Measurements from ENCODE around the gene MRPL40.

MRPL40 gene

DNA sequence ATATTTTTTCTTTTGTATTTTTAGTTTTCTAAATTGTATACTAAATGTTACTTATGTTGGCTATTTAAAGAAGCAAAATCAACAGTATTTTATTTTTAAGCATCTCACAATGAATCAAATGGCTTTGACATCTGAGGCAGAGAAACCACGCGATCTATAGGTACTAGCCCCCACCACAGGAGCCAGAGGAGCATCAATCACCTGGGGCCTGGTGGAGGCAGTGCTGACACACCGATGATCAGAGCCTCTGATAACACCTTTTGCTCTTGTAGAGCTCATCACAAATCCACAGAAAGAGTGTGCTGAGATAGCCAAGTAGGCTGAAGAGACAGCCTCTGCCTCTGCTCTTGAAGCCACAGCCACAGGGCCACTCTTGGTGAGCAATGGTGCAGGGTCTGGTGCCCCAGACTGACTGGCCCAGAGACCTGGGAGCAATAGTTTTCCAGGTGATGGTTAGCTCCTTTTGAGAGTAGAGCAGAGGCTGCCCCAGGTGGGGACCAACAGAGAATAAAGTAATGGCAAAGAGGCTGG, 26.0 kb upstream of the MRPL40 start:
- Histone ChIP-seq H3K27ac (ENCODE audit: low read depth in 2 of 2, low read length in 2 of 2) (no peak overlapping the region), H3K4me1 (ENCODE audit: control insufficient read depth in 2 of 2, insufficient read depth in 2 of 2, low read length in 2 of 2) (no peaks in the 10 kb centered on the region), H3K27me3 (ENCODE audit: control insufficient read depth in 2 of 2, insufficient read depth in 2 of 2, low read length in 2 of 2) (no peaks in the 10 kb centered on the region), H3K36me3 (ENCODE audit: control insufficient read depth in 2 of 2, insufficient read depth in 2 of 2, low read length in 2 of 2) (peaks cover 53 to 56% of the 10 kb centered on the region in 2 donors), H3K4me3 (ENCODE audit: low read length in 2 of 2) (no peak overlapping the region), H3K9me3 (ENCODE audit: control insufficient read depth in 2 of 2, low read length in 2 of 2) (no peaks in the 10 kb centered on the region), H3K9ac (ENCODE audit: low read depth in 1 of 2, low read length in 2 of 2) (no peak overlapping the region)

DNA sequence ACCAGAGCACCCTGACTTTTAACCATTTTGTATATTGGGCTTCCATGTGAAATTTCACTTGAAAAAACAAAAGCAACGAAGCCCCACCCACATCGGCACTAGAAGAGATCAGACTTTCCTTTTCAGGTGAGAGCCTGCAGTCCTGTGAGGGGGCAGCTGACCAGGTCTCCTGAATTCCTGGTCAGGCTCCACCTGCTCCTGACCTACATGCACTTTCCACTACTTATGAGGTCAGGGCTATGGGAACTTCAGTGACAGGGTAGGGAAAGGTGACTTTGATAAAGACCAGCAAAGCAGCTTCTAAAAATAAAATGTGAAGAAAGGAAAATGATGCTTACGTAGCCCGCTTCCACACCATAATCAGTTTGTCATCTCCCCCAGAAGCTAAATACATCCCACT, 25.5 kb upstream of the MRPL40 start:
- Histone ChIP-seq H3K9ac (ENCODE audit: low read depth in 1 of 2, low read length in 2 of 2) (no peak overlapping the region), H3K27ac (ENCODE audit: low read depth in 2 of 2, low read length in 2 of 2) (no peak overlapping the region), H3K36me3 (ENCODE audit: control insufficient read depth in 2 of 2, insufficient read depth in 2 of 2, low read length in 2 of 2) (peaks cover 48 to 54% of the 10 kb centered on the region in 2 donors), H3K27me3 (ENCODE audit: control insufficient read depth in 2 of 2, insufficient read depth in 2 of 2, low read length in 2 of 2) (no peaks in the 10 kb centered on the region), H3K9me3 (ENCODE audit: control insufficient read depth in 2 of 2, low read length in 2 of 2) (no peaks in the 10 kb centered on the region), H3K4me1 (ENCODE audit: control insufficient read depth in 2 of 2, insufficient read depth in 2 of 2, low read length in 2 of 2) (no peaks in the 10 kb centered on the region), H3K4me3 (ENCODE audit: low read length in 2 of 2) (no peak overlapping the region)

DNA sequence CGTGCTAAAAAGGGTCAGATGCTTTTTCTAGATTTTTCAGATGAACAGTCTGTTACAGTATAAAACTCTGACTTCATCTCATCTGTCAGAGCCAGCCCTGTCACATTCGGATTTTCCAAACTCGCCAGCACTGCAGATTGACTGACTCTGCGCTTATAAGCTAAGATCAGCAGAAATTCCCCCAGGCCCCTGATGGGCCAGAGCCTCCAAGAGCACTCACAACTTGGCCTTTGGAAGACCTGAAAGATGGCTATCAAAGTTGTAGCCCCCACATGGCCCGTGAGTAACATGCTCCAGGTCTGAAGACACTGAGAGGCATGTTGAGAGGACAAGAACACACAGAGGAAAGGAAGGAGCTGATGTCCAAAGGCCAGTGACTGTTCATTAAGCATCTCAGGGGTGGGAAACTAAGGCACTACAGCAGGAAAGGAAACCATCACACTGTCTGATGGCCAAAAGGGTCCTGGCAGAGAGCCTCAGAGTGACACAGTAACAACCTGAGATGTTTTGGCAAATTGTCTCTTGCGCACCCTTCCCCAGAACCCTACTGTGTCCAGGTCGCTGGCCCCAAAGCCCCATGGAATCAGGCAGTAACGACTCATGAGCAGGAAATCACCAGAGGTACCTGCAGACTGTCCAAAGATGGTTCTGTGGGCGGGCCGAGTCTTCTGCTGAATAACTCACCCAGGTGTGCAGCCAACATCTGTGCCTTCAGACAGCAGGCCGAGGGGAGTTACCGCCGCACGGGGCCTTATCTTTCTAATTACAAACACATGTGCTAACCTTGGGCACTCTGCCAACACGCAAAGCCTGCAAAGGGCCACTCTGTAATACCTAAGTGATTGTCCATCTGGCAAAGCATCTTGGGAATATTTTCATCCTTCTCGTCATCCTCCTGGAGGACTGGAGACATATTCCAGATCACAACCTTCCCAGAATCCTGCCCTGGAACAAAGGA, 24.4 kb upstream of the MRPL40 start:
- Histone ChIP-seq H3K4me3 (ENCODE audit: low read length in 2 of 2) (no peak overlapping the region), H3K27me3 (ENCODE audit: control insufficient read depth in 2 of 2, insufficient read depth in 2 of 2, low read length in 2 of 2) (no peaks in the 10 kb centered on the region), H3K27ac (ENCODE audit: low read depth in 2 of 2, low read length in 2 of 2) (no peak overlapping the region), H3K36me3 (ENCODE audit: control insufficient read depth in 2 of 2, insufficient read depth in 2 of 2, low read length in 2 of 2) (peaks cover 46 to 49% of the 10 kb centered on the region in 2 donors), H3K4me1 (ENCODE audit: control insufficient read depth in 2 of 2, insufficient read depth in 2 of 2, low read length in 2 of 2) (no peaks in the 10 kb centered on the region), H3K9ac (ENCODE audit: low read depth in 1 of 2, low read length in 2 of 2) (no peak overlapping the region), H3K9me3 (ENCODE audit: control insufficient read depth in 2 of 2, low read length in 2 of 2) (no peaks in the 10 kb centered on the region)

- Histone ChIP-seq H3K36me3 (ENCODE audit: control insufficient read depth in 2 of 2, insufficient read depth in 2 of 2, low read length in 2 of 2) (peaks cover 29 to 37% of the 10 kb centered on the region in 2 donors), H3K9me3 (ENCODE audit: control insufficient read depth in 2 of 2, low read length in 2 of 2) (no peaks in the 10 kb centered on the region), H3K27me3 (ENCODE audit: control insufficient read depth in 2 of 2, insufficient read depth in 2 of 2, low read length in 2 of 2) (no peaks in the 10 kb centered on the region), H3K9ac (ENCODE audit: low read depth in 1 of 2, low read length in 2 of 2) (no peak overlapping the region), H3K4me3 (ENCODE audit: low read length in 2 of 2) (no peak overlapping the region), H3K27ac (ENCODE audit: low read depth in 2 of 2, low read length in 2 of 2) (no peak overlapping the region), H3K4me1 (ENCODE audit: control insufficient read depth in 2 of 2, insufficient read depth in 2 of 2, low read length in 2 of 2) (no peaks in the 10 kb centered on the region)
Measured at GRCh38 chr22:19410941-19411689, 21.2 kb upstream of the MRPL40 start.

DNA sequence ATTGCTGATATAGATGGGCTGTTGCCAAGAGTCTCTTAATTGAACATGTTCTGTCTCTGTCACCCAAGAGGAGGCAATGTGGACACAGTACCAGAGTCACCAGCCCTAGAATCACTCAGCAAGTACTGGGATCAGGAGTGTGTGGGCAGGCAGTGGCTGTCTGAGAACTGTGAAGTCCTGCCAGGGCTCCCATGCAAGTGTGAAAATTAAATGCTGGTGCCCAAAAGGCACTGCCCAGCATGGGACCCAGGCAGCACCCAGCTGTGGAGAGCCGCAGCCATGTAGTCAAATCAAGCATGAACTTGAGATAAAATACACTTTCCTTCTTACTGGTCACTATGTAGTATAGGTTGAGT, 20.7 kb upstream of the MRPL40 start:
- Histone ChIP-seq H3K4me1 (ENCODE audit: control insufficient read depth in 2 of 2, insufficient read depth in 2 of 2, low read length in 2 of 2) (no peaks in the 10 kb centered on the region), H3K9ac (ENCODE audit: low read depth in 1 of 2, low read length in 2 of 2) (no peak overlapping the region), H3K9me3 (ENCODE audit: control insufficient read depth in 2 of 2, low read length in 2 of 2) (no peaks in the 10 kb centered on the region), H3K27ac (ENCODE audit: low read depth in 2 of 2, low read length in 2 of 2) (no peak overlapping the region), H3K4me3 (ENCODE audit: low read length in 2 of 2) (no peak overlapping the region), H3K27me3 (ENCODE audit: control insufficient read depth in 2 of 2, insufficient read depth in 2 of 2, low read length in 2 of 2) (no peaks in the 10 kb centered on the region), H3K36me3 (ENCODE audit: control insufficient read depth in 2 of 2, insufficient read depth in 2 of 2, low read length in 2 of 2) (peaks cover 25 to 34% of the 10 kb centered on the region in 2 donors)

GRCh38 chr22:19412478-19412877, 19.9 kb upstream of the MRPL40 start:
- Histone ChIP-seq H3K9me3 (ENCODE audit: control insufficient read depth in 2 of 2, low read length in 2 of 2) (no peaks in the 10 kb centered on the region), H3K4me3 (ENCODE audit: low read length in 2 of 2) (no peak overlapping the region), H3K27me3 (ENCODE audit: control insufficient read depth in 2 of 2, insufficient read depth in 2 of 2, low read length in 2 of 2) (no peaks in the 10 kb centered on the region), H3K27ac (ENCODE audit: low read depth in 2 of 2, low read length in 2 of 2) (no peak overlapping the region), H3K36me3 (ENCODE audit: control insufficient read depth in 2 of 2, insufficient read depth in 2 of 2, low read length in 2 of 2) (peaks cover 18 to 27% of the 10 kb centered on the region in 2 donors), H3K4me1 (ENCODE audit: control insufficient read depth in 2 of 2, insufficient read depth in 2 of 2, low read length in 2 of 2) (no peaks in the 10 kb centered on the region), H3K9ac (ENCODE audit: low read depth in 1 of 2, low read length in 2 of 2) (no peak overlapping the region)

DNA sequence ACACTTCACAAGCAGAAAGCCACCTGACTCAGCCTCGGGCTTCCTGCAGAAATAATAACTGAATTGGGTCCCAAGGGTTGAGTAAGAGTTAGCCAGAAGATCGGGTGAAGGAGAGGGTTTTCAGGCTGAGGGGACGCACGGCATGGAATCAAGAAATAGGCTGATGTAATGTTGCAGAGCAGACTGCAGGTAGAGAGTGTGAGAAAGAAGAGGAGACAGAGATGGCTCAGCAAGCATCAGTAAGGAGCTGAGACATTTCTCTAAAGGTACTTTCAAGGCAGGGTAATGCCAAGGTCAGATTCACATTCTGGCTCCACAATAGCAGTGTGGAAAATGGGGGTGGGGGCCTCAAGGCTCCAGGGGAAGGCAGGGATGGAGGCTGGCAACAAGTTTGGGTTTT, 19.4 kb upstream of the MRPL40 start:
- Histone ChIP-seq H3K9me3 (ENCODE audit: control insufficient read depth in 2 of 2, low read length in 2 of 2) (no peaks in the 10 kb centered on the region), H3K27me3 (ENCODE audit: control insufficient read depth in 2 of 2, insufficient read depth in 2 of 2, low read length in 2 of 2) (no peaks in the 10 kb centered on the region), H3K36me3 (ENCODE audit: control insufficient read depth in 2 of 2, insufficient read depth in 2 of 2, low read length in 2 of 2) (peaks cover 14 to 24% of the 10 kb centered on the region in 2 donors), H3K27ac (ENCODE audit: low read depth in 2 of 2, low read length in 2 of 2) (no peak overlapping the region), H3K9ac (ENCODE audit: low read depth in 1 of 2, low read length in 2 of 2) (no peak overlapping the region), H3K4me3 (ENCODE audit: low read length in 2 of 2) (no peak overlapping the region), H3K4me1 (ENCODE audit: control insufficient read depth in 2 of 2, insufficient read depth in 2 of 2, low read length in 2 of 2) (no peaks in the 10 kb centered on the region)

GRCh38 chr22:19419086-19419463, 13.3 kb upstream of the MRPL40 start:
- Histone ChIP-seq H3K36me3 (ENCODE audit: control insufficient read depth in 2 of 2, insufficient read depth in 2 of 2, low read length in 2 of 2) (no peaks in the 10 kb centered on the region), H3K27ac (ENCODE audit: low read depth in 2 of 2, low read length in 2 of 2) (peak overlapping the region in 1 of 2 donors; percentile 43), H3K27me3 (ENCODE audit: control insufficient read depth in 2 of 2, insufficient read depth in 2 of 2, low read length in 2 of 2) (no peaks in the 10 kb centered on the region), H3K9me3 (ENCODE audit: control insufficient read depth in 2 of 2, low read length in 2 of 2) (no peaks in the 10 kb centered on the region), H3K4me3 (ENCODE audit: low read length in 2 of 2) (no peak overlapping the region), H3K9ac (ENCODE audit: low read depth in 1 of 2, low read length in 2 of 2) (no peak overlapping the region), H3K4me1 (ENCODE audit: control insufficient read depth in 2 of 2, insufficient read depth in 2 of 2, low read length in 2 of 2) (no peaks in the 10 kb centered on the region)

GRCh38 chr22:19419464-19420178, 12.7 kb upstream of the MRPL40 start:
- Histone ChIP-seq H3K27ac (ENCODE audit: low read depth in 2 of 2, low read length in 2 of 2) (peak overlapping the region in 1 of 2 donors; percentile 46), H3K9ac (ENCODE audit: low read depth in 1 of 2, low read length in 2 of 2) (no peak overlapping the region)

More at GRCh38 chr22:19419464-19420178, 12.7 kb upstream of the MRPL40 start:
- H3K27me3 ChIP-seq (ENCODE audit: control insufficient read depth in 2 of 2, insufficient read depth in 2 of 2, low read length in 2 of 2), result no peaks in the 10 kb centered on the region
- no peak overlapping the region for H3K4me3 ChIP-seq (ENCODE audit: low read length in 2 of 2)
- H3K36me3 ChIP-seq (ENCODE audit: control insufficient read depth in 2 of 2, insufficient read depth in 2 of 2, low read length in 2 of 2), result peaks cover 0 to under 1% of the 10 kb centered on the region in 2 donors
- H3K4me1 ChIP-seq (ENCODE audit: control insufficient read depth in 2 of 2, insufficient read depth in 2 of 2, low read length in 2 of 2), result no peaks in the 10 kb centered on the region
- H3K9me3 ChIP-seq (ENCODE audit: control insufficient read depth in 2 of 2, low read length in 2 of 2), result no peaks in the 10 kb centered on the region

All from mucosa of rectum (tissue), 2 donors.